Naive thymus-derived CD4-positive, alpha-beta T cell (primary cell): ENCODE data around the gene DYNC1LI2. TPM values are rescaled to one million over a fixed set of nuclear protein-coding genes. Genes with fewer than 3 reads are reported as not detected.
"Not testable (repeated sequence)": the region's sequence is repeated elsewhere in the genome, so short reads cannot be mapped to it uniquely, and the experiment has no call there.

Experiments used
- ATAC-seq: fragments of 150-1000 bp; cut with Tn5 transposase; 2 replicates; pipeline ENCODE4 v1.10.0; 2021; ENCODE audit warnings: mild to moderate bottlenecking, moderate library complexity
- CTCF ChIA-PET: fragments of 350-600 bp; sonication (Branson Sonifier 250); formaldehyde crosslinking; loops from one replicate; lab custom pipeline; 2021; ENCODE audit warnings: antibody characterized with exemption; lab: Charles Lee
- POLR2A ChIA-PET: fragments of 350-600 bp; sonication (Branson Sonifier 250); formaldehyde crosslinking; loops from one replicate; lab custom pipeline; 2021; ENCODE audit warnings: antibody characterized with exemption, inconsistent platforms; lab: Charles Lee
- DNase-seq, 9 donors: peaks; one replicate each; pipeline versions ENCODE4 v3.0.0 to v3.0.0-alpha.2; 2020 to 2022; ENCODE audit warnings: mixed read lengths in 1 of 9
- H3K27ac ChIP-seq: one replicate; pipeline ENCODE4 v1.7.0; 2013; ENCODE audit warnings: mild to moderate bottlenecking, low read depth, low read length, moderate library complexity
- H3K27me3 ChIP-seq, 2 donors: one replicate each; pipeline ENCODE4 v1.7.0; 2013; ENCODE audit warnings: low read length in 2 of 2, mild to moderate bottlenecking in 2 of 2, moderate library complexity in 2 of 2; ENCODE audit not compliant: control insufficient read depth in 2 of 2, insufficient read depth in 2 of 2
- H3K36me3 ChIP-seq, 3 experiments: 1 replicate in 2 of 3; 2 replicates in 1 of 3; pipeline ENCODE4 v1.7.0; 2013; ENCODE audit warnings: low read length in 3 of 3, mild to moderate bottlenecking in 3 of 3, moderate library complexity in 1 of 3; ENCODE audit not compliant: insufficient read depth in 3 of 3, control insufficient read depth in 2 of 3
- H3K4me1 ChIP-seq, 2 donors: one replicate each; pipeline ENCODE4 v1.7.0; 2013; ENCODE audit warnings: low read length in 2 of 2, mild to moderate bottlenecking in 2 of 2, moderate library complexity in 1 of 2; ENCODE audit not compliant: control insufficient read depth in 2 of 2, insufficient read depth in 2 of 2
- H3K4me3 ChIP-seq: 2 replicates; pipeline ENCODE4 v1.7.0; 2013; ENCODE audit warnings: mild to moderate bottlenecking, low read length
- H3K9me3 ChIP-seq, 3 experiments: 1 replicate in 2 of 3; 2 replicates in 1 of 3; pipeline ENCODE4 v1.7.0; 2013; ENCODE audit warnings: low read length in 3 of 3; ENCODE audit not compliant: control insufficient read depth in 2 of 3
- H3K27ac Mint-ChIP-seq, 9 donors: one replicate each; pipeline ENCODE4 v1.8.0; 2020 to 2022; ENCODE audit warnings: mixed read lengths in 9 of 9, mild to moderate bottlenecking in 8 of 9, moderate library complexity in 5 of 9, inconsistent platforms in 2 of 9
- H3K27me3 Mint-ChIP-seq, 5 donors: one replicate each; pipeline ENCODE4 v1.8.0; 2021 to 2022; ENCODE audit warnings: mixed read lengths in 5 of 5, mild to moderate bottlenecking in 1 of 5
- H3K36me3 Mint-ChIP-seq, 5 donors: one replicate each; pipeline ENCODE4 v1.8.0; 2020 to 2022; ENCODE audit warnings: mixed read lengths in 5 of 5, mild to moderate bottlenecking in 3 of 5, inconsistent platforms in 1 of 5
- H3K4me1 Mint-ChIP-seq, 7 donors: one replicate each; pipeline ENCODE4 v1.8.0; 2020 to 2022; ENCODE audit warnings: mixed read lengths in 7 of 7, mild to moderate bottlenecking in 3 of 7, inconsistent platforms in 1 of 7
- H3K4me3 Mint-ChIP-seq, 10 donors: one replicate each; pipeline ENCODE4 v1.8.0; 2020 to 2022; ENCODE audit warnings: mild to moderate bottlenecking in 10 of 10, mixed read lengths in 10 of 10, moderate library complexity in 6 of 10, inconsistent platforms in 2 of 10
- H3K9me3 Mint-ChIP-seq, 11 donors: one replicate each; pipeline ENCODE4 v1.8.0; 2020 to 2022; ENCODE audit warnings: mixed read lengths in 11 of 11, mild to moderate bottlenecking in 4 of 11, inconsistent platforms in 1 of 11, moderate library complexity in 1 of 11
- intact Hi-C, 2 donors: fragments of 100-400 bp; cut with micrococcal nuclease; formaldehyde crosslinking; loops; one replicate each; pipeline ENCODE4 v1.15.1; 2023
- polyA plus RNA-seq, 2 donors: library from polyadenylated mRNA; unstranded; fragments of 300-500 nt; fragmentation: Illumina TruSeq; gene quantifications; one replicate each; pipeline ENCODE4 v1.2.3, GENCODE V29; 2021
- total RNA-seq, 6 experiments: library from RNA in 5 of 6; stranded (reverse) in 5 of 6; gene quantifications; 1 replicate in 5 of 6; 2 replicates in 1 of 6; pipeline ENCODE4 v1.2.3 and lab custom pipeline; 2021 to 2026

Gene DYNC1LI2
- total RNA-seq (10 to 100 TPM; 72.3 to 85.7 (median 80.9) TPM), polyA plus RNA-seq (10 to 100 TPM; 23.2 to 25.5 TPM), total RNA-seq (lab: John Stamatoyannopoulos, UW) (127 reads per million, percentile 88 among the genes with 10 or more reads in this experiment)

DNA sequence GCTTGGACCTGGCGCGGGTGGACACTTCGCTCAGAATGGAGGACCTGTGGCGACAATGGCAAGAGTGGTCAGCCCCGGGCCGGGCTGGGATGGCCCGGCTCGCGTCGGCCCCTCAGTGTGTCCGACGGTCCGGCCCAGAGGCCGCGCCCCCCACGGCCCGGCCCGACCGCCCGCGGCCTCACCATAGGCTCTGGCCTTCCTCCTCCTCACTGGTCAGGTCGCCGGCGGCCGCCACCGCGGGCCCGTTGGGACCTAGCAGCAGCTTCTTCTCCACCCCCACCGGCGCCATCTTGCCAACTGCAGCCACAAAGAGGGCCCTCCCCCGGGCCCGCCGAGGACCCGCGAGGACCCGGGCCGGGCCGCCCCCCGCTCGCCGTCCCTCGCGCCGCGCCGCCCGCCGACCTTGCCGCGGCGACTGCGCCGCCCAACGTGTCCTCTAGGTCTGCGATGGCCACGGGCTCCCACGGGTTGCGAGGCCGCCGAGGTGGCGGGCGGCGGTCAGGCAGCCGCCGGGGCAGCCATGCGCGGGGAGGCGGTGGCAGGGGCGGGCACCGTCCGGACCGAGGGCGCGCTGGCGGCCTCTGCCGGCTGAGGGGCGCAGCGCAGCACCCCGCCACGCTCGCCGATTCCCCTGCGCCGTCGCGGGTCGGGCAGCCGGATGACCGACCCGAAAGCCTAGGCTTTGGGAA is at the start of gene DYNC1LI2:
Gene DYNC1LI2 (minus strand): TSS at position 307 of the 689 bp plus-strand sequence. CDS start 18 bp downstream, at position 289.
- Histone ChIP-seq H3K27me3 (no peaks in the 10 kb centered on the region), H3K4me3 (peak within 1 kb of the TSS; percentile 78), H3K27ac (peak within 1 kb of the TSS; percentile 91), H3K4me1 (peaks cover 21 to 24% of the 10 kb centered on the region in 2 donors), H3K9me3 (no peaks in the 10 kb centered on the region), H3K36me3 (peaks cover 0 to 31% (median 4%) of the 10 kb centered on the region in 3 experiments)
- ChIA-PET POLR2A (interaction anchor here (1.0 to 2.1 kb wide), 5 partner anchors 13 to 148 kb away, joined by 3 to 13 read pairs (median 3); partner anchors contain the start of gene NAE1), CTCF (interaction anchor here (0.7 to 2.5 kb wide), 8 partner anchors 9 to 344 kb away, joined by 3 to 10 read pairs (median 4); partner anchors contain the start of gene NAE1)
- peaks cover 0 to 35% (median 0%) of the 10 kb centered on the region in 5 donors for H3K27me3 Mint-ChIP-seq
- H3K9me3 Mint-ChIP-seq: peaks cover 0 to 6% (median 0%) of the 10 kb centered on the region in 11 donors
- DNase-seq: peak; percentile 76 to 95 (median 88)
- peak; percentile 98 for ATAC-seq
- peaks cover 0 to 22% (median 6%) of the 10 kb centered on the region in 5 donors for H3K36me3 Mint-ChIP-seq
- peak within 1 kb of the TSS; percentile 73 to 96 (median 88) for H3K27ac Mint-ChIP-seq
- intact Hi-C loops: loop anchor here (1.0 to 5.0 kb wide), 11 partner anchors 23 to 345 kb away; partner anchors contain the start of genes CMTM4 (in 2 of the 2), NAE1 (in 2 of the 2) and CIAO2B (in 1 of the 2)
- H3K4me3 Mint-ChIP-seq: peak within 1 kb of the TSS; percentile 76 to 95 (median 90)
- peaks cover 30 to 45% (median 42%) of the 10 kb centered on the region in 7 donors for H3K4me1 Mint-ChIP-seq

GRCh38 chr16:66800856-66801255 is 49.4 kb upstream of the DYNC1LI2 start:
- intact Hi-C loops: no loop called here
- H3K27me3 Mint-ChIP-seq: peaks cover 0 to under 1% (median 0%) of the 10 kb centered on the region in 5 donors

GRCh38 chr16:66798161-66798560 is 46.8 kb upstream of the DYNC1LI2 start:
- intact Hi-C loops: no loop called here
- POLR2A ChIA-PET: no interaction called here
- Mint-ChIP-seq H3K27me3 (peaks cover 0 to 2% (median 0%) of the 10 kb centered on the region in 5 donors), H3K4me3 (no peak overlapping the region), H3K27ac (no peak overlapping the region), H3K4me1 (no peaks in the 10 kb centered on the region), H3K36me3 (peaks cover 0 to 12% (median 5%) of the 10 kb centered on the region in 5 donors), H3K9me3 (no peaks in the 10 kb centered on the region)
- Histone ChIP-seq H3K4me3 (no peak overlapping the region), H3K27me3 (no peaks in the 10 kb centered on the region), H3K27ac (no peak overlapping the region), H3K9me3 (no peaks in the 10 kb centered on the region), H3K36me3 (peaks cover 0 to 17% (median 0%) of the 10 kb centered on the region in 3 experiments), H3K4me1 (no peaks in the 10 kb centered on the region)
- ATAC-seq (no peak), DNase-seq (no peak)
- CTCF ChIA-PET: no interaction called here

More at GRCh38 chr16:66800856-66801255, 49.4 kb upstream of the DYNC1LI2 start:
- no peaks in the 10 kb centered on the region for H3K4me1 ChIP-seq
- no peak overlapping the region for H3K27ac ChIP-seq
- Mint-ChIP-seq H3K36me3 (peaks cover 9 to 37% (median 25%) of the 10 kb centered on the region in 5 donors), H3K9me3 (no peaks in the 10 kb centered on the region), H3K4me1 (no peaks in the 10 kb centered on the region), H3K27ac (no peak overlapping the region), H3K4me3 (no peak overlapping the region)
- H3K27me3 ChIP-seq: no peaks in the 10 kb centered on the region
- ChIA-PET CTCF (no interaction called here), POLR2A (no interaction called here)
- ATAC-seq: no peak
- no peaks in the 10 kb centered on the region for H3K9me3 ChIP-seq
- DNase-seq: no peak
- no peak overlapping the region for H3K4me3 ChIP-seq
- peaks cover 11 to 42% (median 14%) of the 10 kb centered on the region in 3 experiments for H3K36me3 ChIP-seq

GRCh38 chr16:66793984-66794383 is 42.6 kb upstream of the DYNC1LI2 start:
- DNase-seq, intact Hi-C loops, H3K36me3 ChIP-seq, H3K27ac Mint-ChIP-seq, H3K36me3 Mint-ChIP-seq, H3K9me3 ChIP-seq, H3K27me3 ChIP-seq, H3K9me3 Mint-ChIP-seq, ATAC-seq, H3K4me1 ChIP-seq, H3K4me3 ChIP-seq, H3K27ac ChIP-seq, H3K4me1 Mint-ChIP-seq, POLR2A ChIA-PET, H3K4me3 Mint-ChIP-seq, CTCF ChIA-PET: not testable (repeated sequence)
- H3K27me3 Mint-ChIP-seq: peaks cover 0 to 16% (median 0%) of the 10 kb centered on the region in 5 donors

DNA sequence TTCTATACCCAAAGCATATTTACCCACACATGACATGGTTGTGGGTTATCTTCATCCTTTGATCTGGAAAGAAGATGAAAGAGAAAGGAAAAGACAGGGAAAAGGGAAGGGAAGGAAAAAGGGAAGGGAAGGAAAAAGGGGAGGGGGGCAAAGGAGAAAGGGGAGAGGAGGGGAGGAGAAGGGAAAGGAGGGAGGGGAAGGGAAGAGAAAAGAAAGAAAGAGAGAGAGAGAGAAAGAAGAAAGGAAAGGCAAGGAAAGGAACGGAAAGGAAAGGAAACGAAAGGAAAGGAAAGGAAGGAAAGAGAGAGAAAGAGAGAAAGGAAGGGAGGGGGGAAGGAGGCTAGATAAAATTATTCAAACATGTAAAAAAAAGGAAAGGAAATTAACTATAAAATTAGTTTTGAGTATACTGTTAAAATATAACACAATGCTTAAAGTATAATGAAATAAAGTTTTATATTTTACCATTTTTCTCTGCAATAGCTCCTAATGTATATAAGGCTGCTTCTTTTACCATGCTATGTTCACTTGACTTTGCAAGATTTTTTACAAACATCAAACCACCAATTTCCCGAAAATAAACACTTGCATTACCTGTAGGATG is 38.8 kb upstream of the DYNC1LI2 start:
- H3K27me3 Mint-ChIP-seq: peaks cover 0 to 14% (median 0%) of the 10 kb centered on the region in 5 donors
- H3K4me3 ChIP-seq: no peak overlapping the region
- no peak for ATAC-seq
- H3K4me1 Mint-ChIP-seq: no peaks in the 10 kb centered on the region
- H3K27ac ChIP-seq: no peak overlapping the region
- ChIA-PET POLR2A (no interaction called here), CTCF (no interaction called here)
- H3K27ac Mint-ChIP-seq: no peak overlapping the region
- DNase-seq: no peak
- no peak overlapping the region for H3K4me3 Mint-ChIP-seq
- intact Hi-C loops: no loop called here
- no peaks in the 10 kb centered on the region for H3K9me3 Mint-ChIP-seq
- no peaks in the 10 kb centered on the region for H3K36me3 ChIP-seq
- H3K27me3 ChIP-seq: no peaks in the 10 kb centered on the region
- H3K36me3 Mint-ChIP-seq: no peaks in the 10 kb centered on the region
- H3K4me1 ChIP-seq: no peaks in the 10 kb centered on the region
- no peaks in the 10 kb centered on the region for H3K9me3 ChIP-seq

DNA sequence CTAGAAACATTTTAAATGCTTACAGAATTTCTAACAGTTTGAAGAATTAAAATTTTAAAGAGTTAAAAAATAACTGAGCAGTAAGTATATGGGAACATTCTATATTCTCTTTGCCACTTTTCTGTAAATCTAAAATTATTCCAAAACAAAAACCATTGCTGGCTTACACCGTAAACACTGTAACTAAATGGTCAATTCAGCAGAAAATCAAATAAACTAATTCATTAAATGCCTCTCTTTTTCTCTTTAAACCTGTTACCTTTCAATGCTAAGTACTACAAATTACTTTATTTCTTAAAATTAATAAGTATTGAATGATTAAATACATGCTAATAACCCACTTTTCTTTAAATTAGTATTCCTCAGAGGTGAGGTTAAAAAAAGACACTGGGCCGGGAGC is 36.0 kb upstream of the DYNC1LI2 start:
- H3K9me3 ChIP-seq: no peaks in the 10 kb centered on the region
- DNase-seq (no peak), ATAC-seq (no peak)
- Mint-ChIP-seq H3K9me3 (no peaks in the 10 kb centered on the region), H3K27ac (no peak overlapping the region), H3K27me3 (peaks cover 0 to 13% (median 0%) of the 10 kb centered on the region in 5 donors), H3K36me3 (no peaks in the 10 kb centered on the region), H3K4me1 (no peaks in the 10 kb centered on the region), H3K4me3 (no peak overlapping the region)
- H3K4me1 ChIP-seq: no peaks in the 10 kb centered on the region
- POLR2A ChIA-PET: no interaction called here
- no peaks in the 10 kb centered on the region for H3K36me3 ChIP-seq
- CTCF ChIA-PET: no interaction called here
- no peak overlapping the region for H3K27ac ChIP-seq
- intact Hi-C loops: no loop called here
- H3K4me3 ChIP-seq: no peak overlapping the region
- no peaks in the 10 kb centered on the region for H3K27me3 ChIP-seq
